Stimulated activated CD4-positive, alpha-beta T cell treated with anti-CD3 and anti-CD28 coated beads, Interleukin-15, amount 100 ng/mL, for 24 hours (primary cell): Measurements from ENCODE around the gene ZNF438.

Experiments
- DNase-seq: peaks from one replicate; pipeline ENCODE4 v3.0.0-alpha.2; 2020

Gene ZNF438

DNA sequence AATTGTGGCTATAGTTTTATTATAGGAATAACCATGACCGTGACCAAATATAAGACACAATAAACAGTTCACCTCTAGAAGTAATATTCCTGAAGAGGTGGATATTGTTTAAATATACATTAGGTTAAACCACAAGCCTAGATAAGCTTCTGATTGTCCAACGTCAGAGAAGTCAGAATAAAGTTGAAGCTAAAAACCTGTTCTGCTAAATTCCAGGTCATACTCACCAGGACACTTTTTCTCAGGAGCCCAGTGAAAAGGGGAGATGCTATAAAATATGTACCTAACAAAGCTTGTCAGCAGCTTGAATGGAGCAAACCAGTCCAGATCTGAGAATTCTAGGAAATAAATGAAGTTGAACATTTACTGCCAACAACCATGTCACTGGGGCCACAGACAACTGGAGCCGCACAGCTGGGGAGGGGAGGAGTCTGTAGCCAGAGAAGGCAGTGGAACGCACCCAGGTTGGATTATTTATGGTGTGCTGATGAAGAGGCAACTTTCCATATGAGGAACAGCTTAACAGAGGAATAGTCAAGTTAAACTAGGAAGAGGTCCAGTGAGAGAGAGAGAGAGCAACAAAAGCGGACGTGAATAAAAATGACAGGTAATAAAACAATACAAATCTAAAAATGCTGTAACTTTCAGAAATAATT, 191.1 kb downstream of the ZNF438 start:
- DNase-seq, result no peak

DNA sequence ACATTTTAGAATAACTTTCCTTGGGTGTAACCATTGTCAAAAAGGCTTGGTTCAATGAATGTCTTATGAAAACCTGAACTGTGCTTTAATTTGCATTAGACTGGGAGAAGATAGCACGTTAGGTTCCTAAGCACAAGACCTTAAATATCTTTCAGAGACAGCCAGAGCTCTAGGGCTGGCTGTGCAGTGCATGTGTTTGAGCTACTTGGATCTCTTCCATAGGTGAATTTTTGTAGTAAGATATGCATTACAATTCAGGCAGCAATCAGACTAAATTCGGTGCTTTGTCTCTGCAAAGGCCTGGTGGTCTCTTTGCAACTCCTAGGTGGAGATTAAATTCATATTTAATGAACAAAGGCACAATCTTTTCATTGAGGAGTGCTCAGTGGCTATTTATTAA, 192.0 kb downstream of the ZNF438 start:
- no peak for DNase-seq

GRCh38 chr10:30836406-30836805, 195.3 kb downstream of the ZNF438 start:
- no peak for DNase-seq

DNA sequence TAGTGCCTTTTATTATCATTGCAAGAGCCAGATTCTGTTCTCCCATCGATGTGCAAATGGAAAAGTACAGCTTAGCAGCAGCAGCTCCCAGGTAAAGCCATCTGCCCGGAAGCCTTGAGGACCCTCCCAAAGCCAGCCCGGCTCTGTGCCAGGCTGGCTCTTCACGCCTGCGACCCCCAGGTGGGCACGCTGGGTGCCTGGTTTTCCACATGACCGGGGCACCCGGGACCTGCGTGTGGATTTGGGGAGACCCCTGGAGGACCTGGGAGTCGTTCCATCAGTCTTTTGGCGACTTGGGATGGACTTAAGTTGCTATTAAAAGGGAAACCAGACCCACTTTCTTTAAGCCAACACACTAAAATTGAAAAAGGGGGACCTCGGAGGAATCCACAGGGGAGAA, 196.5 kb downstream of the ZNF438 start:
- DNase-seq, result no peak

DNA sequence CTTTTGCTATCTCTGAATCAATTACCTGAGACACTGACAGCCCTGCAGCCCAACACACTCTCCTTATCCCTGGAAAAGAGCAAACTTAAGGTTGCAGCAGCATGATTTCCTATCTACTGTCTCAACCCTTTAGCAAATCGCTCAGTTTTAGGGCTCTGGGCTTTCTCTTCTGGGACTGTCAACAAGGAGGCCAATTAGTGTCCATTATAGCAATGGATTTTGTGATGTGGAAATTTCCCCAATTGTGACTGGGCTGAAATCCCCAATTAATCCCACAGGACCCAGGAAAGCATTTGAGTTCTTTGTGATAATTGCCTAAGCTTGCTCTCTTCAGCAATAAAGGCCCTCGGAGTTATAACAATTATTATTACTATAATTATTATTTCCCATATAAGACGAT, 197.0 kb downstream of the ZNF438 start:
- DNase-seq, result no peak

GRCh38 chr10:30834153-30834552, 197.5 kb downstream of the ZNF438 start:
- no peak for DNase-seq

- DNase-seq, result no peak
Measured at GRCh38 chr10:30833628-30833970, 198.1 kb downstream of the ZNF438 start.

DNA sequence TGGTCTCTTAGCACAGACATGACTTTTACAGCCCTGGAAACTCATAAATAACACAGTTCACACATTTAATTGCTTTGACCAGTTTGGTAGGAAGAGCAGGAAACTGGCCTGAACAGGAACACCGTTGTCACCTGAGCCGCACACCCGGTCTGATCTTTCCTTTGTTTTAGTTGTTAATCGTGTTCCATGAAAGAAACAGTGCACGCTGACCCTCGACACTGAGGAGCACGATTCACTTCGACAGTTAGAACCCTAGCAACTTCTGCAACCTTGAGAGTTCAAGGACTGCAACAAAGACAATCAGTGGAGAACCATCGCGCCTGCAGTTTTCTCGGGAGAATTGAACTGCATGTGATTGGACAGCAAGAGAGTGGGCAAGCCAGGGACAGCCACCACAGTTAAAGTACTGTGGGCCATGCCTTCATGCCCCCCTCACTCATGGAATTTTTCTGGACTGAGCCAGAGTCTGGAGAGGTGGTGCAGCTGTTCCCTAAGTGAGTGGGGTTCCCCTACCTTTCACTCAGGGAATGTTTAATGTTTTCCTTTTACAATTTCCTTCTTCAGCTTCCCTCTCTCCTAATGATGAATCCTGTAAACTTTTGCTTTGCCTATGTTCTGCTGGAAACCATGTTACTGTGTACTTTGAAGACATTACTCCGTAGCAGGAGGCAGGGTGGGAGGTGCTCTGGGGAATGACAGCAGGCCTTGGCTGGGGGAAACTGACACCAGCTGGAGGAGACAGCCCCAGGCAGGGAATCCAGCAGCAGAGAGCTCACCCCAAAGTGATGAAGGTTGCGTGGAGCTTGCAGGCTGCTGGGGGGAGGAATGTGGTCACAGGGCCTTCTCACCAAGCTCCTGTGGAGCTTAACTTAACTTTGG, 198.7 kb downstream of the ZNF438 start:
- no peak for DNase-seq

GRCh38 chr10:30832001-30832748, 199.5 kb downstream of the ZNF438 start:
- DNase-seq, result no peak

DNA sequence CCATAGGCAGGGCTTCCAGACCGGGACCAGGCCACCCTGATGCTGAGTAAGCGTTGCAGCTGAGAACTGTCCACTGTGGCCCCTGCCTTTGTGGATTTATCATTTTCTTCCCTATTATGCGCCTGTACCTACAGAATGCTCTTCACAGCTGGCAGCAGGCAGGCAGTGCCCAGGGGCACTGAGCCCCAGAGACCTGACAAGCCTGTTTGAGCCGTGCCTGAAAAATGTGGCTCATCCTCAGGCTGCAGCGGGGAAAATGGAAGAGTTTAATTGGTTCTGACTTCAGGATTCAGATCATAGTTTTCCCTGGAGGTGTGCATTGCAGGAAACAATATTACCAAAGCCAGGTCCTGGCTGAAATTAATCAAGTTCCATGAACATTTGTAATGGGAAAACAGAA, 200.2 kb downstream of the ZNF438 start:
- no peak for DNase-seq

DNA sequence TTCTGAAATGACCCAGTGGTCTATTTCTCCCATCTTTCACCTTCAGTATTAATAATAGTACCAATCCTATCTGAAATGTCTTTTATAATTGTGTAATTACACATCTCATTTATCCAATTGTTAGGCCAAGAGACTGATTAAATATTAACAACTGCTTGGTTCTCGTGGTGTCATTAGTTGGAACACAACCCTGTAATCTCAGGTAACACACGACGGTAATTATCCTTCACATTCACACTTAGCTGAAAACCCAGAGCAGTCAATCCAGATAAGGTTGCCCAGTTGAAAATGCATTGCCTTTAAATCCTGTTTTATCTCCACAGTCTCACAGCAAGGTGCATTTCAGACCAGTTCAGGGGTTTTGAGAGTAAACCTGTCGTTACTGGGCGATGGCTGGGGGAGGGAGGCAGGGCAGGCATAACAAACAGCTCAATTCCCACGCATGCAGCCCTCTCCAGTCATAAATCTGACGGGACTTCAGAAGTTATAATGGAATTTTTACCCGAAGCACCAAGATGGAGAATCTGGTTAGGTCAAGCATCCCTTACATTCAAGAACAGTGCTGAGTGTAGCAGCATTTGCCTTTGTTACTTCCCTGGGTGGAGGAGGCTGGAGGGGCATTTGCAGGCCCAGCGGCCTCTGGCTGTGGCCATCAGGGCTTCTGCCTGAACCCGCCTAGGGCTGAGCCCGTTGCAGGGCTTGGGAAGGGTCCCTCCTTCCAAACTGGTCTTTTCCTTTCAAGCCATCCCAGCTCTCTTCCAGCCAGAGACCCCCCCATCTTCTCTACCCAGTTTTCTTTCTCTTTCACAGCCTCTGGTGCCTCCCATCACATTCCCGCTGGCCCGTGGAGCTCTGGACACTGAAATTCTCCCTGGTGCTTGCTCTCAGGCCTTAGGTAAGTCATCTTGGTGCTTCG, 201.1 kb downstream of the ZNF438 start:
- no peak for DNase-seq

DNA sequence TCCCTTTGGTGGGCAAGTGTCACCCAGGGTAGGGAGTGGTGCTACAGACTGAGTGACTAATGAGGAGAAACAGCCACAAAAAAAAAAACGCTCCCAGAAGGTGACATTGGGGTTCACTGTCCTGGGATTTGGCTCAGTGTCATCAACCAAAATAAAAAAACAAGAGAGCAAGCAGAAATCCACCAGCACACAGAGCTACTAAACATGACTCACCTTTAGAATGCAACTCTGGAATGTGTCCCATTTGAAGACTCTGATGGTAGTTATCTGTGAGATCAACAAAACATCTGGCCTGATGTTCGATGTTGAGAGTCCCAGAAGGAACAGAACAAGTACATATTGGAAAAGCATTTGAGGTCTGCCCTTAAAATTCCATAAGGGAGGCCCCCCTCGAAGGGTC, 201.8 kb downstream of the ZNF438 start:
- no peak for DNase-seq

GRCh38 chr10:30828680-30829079, 203.0 kb downstream of the ZNF438 start:
- no peak for DNase-seq

- DNase-seq, result no peak
Measured at GRCh38 chr10:30828164-30828563, 203.5 kb downstream of the ZNF438 start.

GRCh38 chr10:30827531-30828120, 204.0 kb downstream of the ZNF438 start:
- no peak for DNase-seq

DNA sequence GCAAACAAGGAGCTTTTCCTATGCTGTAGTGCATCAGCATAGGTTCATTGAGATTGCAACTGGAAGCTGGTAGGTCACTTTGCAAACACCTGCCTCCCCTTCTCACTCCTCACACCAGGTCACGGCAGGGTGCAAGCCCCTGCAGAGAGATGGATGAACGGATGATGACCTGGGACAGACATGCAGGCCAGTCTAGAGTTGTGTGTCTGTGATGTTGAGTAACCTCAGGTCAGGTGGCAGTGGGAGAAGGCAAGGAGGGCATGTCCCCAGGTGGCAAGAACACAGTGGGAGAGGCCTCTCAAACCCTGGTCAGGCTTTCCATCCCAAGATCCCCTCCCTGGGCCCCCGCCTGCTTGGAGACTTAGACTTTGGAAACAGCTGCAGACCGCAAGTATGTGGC, 205.0 kb downstream of the ZNF438 start:
- DNase-seq, result no peak

DNA sequence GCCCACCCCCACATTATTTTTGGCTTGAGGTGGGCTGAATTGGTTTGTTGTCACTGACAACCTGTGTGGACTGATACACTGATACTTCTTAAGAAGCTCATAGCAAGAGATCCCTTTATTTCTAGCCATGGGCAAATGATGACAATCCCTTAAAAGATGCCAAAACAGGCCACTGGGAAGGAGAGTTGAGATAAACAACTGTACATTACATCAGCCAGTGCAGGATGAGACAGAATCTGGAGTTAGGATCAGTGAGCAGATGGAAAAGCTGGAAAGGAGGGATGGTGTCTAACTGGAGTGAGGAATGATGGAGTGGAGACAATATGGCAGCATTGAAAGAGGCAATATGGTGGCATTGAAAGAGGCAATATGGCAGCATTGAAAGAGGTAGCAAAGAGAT, 206.2 kb downstream of the ZNF438 start:
- DNase-seq, result no peak

DNA sequence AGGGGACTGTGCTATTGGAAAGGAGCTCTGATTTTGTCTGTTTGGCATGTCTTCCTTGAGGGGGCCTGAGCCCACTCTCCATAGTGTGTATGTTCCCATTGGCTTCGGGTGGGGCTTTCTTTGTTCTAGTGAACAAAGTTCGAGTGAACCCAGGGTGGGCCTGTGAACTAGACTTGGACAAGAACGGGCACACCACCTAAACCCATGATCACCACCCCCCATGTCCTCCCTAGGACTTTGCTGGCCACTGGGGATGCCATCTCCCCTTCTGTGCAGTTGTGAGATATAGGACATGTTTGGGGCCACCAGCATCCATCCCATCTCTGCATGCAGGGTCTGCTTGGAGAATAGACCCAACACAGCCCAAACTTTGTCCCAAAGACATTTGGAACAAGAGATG, 206.6 kb downstream of the ZNF438 start:
- DNase-seq, result no peak

DNA sequence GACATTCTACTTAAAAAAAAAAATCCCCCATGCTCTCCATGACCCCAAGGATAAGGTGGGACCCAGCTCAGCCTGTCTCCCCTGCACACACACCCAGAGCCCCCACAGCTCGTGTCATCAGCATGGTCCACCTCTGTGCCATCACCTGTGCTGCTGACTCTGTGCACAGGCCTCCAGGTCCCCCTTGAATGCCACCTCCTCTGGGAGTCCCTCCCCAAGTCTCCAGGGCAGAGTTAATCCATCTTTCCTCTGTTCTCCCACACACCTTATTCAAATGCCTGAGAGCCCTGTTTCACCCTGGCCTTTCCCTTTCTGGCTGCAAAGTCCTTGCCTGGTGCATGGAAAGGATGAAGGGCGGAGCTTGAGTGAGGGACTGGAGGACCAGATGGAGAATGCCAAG, 208.0 kb downstream of the ZNF438 start:
- DNase-seq, result no peak

DNA sequence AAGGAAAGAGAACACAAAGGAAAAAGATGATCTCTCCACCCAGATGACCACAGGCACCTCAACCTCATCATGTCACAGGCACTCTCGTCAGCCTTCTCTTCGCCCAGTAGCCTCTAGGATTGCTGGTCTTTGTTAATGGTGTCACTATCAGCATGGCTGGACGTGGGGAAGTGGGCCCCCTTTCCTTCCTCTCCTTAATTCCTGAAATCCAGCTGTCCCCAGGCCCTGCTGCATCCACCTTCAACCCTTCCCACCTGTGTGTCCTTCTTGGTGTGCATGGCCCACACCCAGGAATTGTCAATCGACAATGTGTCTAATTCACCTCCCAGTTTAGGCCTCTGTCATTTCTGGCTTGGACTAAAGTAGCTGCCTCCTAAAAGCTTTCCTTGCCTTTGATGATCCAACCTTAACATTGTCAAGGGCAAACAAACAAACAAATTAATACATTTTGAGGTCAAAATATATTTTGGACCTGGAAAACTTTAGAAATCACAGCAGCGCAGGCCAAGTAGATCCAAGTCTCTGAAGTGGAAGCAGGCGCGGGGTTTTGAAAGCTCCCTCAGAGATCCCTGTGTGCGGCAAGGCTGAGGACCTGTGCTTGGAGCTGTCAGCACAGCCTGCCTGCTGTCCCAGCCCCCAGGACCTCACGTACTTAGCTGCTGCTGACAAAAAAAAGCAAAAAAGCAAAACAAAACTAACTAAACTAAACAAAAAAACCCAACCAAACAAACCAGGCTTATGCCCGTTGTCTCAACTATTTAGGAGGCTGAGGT, 208.8 kb downstream of the ZNF438 start:
- no peak for DNase-seq

DNA sequence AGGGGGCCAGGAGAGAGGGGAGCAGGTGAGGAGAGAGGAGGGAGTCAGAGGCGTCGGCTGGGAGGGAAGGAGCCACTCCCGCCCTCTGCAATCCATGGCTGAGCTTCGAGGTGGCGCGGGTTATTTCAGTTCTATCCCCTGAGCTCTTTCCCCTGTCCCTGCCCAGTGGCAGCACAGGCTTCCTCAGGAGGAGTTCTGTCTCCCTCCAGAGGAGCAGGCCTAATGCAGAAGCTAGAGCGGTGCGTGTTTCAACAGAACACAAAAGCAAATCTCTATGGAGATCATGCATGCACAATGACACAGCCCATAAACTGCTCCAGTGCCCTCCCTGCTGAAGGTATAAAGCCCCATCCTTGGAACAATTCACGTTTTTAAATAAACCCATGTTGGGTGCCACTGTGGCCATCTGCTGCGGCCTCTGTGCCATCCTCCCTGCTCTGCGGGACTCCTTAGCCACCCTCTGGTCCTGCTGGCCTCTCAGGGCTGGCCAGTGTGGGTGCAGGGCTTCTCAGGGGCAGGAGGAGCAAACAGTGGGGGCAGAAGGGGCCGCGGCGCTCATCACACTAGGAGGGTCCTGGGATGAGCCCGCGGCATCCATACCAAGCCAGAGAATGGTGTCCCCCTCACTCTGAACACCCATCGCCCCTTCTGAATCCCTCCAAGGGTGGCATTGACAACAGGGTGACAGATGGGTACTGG, 209.5 kb downstream of the ZNF438 start:
- DNase-seq, result no peak
